ENCODE results near the gene MAGI3. TPM values are rescaled to one million over a fixed set of nuclear protein-coding genes. Genes with fewer than 3 reads are reported as not detected.
"Not testable (repeated sequence)": the region's sequence is repeated elsewhere in the genome, so short reads cannot be mapped to it uniquely, and the experiment has no call there.

MAGI3 gene
- polyA plus RNA-seq, 4 donors: 24.1 to 28.6 (median 27.7) TPM

GRCh38 chr1:113396585-113396984 is 6.3 kb downstream of the MAGI3 start:
- no peak for DNase-seq (ENCODE audit: low read depth in 4 of 4, low spot score in 3 of 4)

DNA sequence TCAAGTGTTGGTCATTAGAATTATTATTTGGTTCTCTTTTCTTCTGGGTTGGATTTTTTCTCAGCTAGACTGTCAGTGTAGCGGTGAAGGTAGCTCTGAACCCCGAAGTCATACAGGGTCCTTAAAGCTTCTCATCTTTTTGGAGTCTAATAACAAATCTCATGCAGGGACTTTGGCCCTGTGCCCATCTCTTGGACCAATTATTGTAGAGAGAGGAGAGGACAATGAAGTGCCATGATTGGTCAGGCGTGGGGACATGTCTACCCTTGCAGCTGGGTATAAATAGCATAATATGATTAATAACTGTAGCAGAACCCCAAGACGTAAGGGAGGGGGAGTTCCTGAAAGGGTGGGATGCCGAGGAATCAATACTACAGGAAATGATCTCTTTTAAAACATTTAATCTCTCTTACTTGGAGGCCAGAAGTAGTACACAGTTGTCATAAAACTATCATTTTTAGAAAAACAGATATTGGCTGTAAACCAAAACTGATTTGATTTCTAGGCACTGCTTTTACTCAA is 8.8 kb downstream of the MAGI3 start:
- no peak for DNase-seq (ENCODE audit: low read depth in 4 of 4, low spot score in 3 of 4)

DNA sequence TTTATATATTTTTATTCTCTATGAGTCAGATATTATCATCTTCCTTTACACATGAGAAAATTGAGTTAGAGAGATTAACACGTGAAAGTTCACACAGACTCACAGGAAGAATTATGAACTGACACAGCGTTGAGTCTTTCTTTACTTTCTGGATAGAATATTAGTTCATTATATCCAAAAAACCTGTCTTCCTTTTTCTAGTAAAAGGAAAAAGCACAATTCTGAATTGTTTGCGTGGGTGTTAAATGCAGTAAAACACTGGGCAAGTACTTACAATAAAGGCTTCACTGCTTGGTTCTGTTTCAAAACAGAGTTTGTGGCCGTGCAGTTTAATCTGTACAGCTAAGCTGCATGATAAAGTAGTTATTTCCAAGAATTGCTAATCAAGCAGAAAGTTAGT is 10.8 kb downstream of the MAGI3 start:
- no peak for DNase-seq (ENCODE audit: low read depth in 4 of 4, low spot score in 3 of 4)

DNA sequence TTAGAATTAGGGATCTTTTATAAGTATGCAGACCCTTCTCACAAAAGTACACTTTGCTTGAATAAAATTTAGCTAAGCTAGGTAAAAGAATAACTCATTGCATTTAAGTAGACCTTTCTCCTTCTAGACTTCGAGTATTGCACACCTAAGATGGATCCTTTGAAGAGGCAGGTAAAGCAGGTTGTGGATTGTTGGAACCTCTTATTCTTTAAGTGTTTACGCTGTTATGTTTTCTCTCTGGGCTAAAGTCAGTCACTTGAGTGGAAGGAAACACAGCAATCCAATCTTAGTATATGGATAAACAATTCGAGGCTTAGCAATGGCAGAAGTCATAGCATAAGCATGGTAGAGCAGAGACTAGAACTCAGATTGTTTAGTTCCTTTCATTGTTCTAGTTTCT is 11.4 kb downstream of the MAGI3 start:
- DNase-seq (ENCODE audit: low read depth in 4 of 4, low spot score in 3 of 4): no peak

DNA sequence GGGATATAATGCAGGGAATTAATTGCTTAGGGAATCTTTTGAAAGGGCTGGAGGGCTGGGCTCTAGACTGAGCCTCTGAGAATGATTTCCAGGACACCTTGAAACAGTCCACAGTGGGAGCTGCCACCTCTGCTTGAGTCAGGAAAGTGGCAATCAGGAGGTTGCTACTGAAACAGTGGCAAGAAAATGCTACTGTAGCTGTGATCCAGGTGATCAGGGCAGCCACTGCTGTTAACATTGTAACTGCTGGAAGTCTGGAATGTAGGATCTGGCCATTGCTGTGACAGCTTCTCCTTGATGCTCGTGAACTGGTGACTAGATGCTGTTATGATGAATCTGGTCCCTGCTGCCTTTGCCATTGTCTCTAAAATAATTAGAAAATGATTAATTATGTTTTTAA is 12.8 kb downstream of the MAGI3 start:
- DNase-seq (ENCODE audit: low read depth in 4 of 4, low spot score in 3 of 4): no peak

- DNase-seq (ENCODE audit: low read depth in 4 of 4, low spot score in 3 of 4): no peak
These were observed 15.3 kb downstream of the MAGI3 start for GRCh38 chr1:113405573-113405972.

GRCh38 chr1:113406149-113406548 is 15.8 kb downstream of the MAGI3 start:
- DNase-seq (ENCODE audit: low read depth in 4 of 4, low spot score in 3 of 4): not testable (repeated sequence)

- DNase-seq (ENCODE audit: low read depth in 4 of 4, low spot score in 3 of 4): no peak
These were observed 19.0 kb downstream of the MAGI3 start for GRCh38 chr1:113409363-113409762.

GRCh38 chr1:113412020-113412419 is 21.7 kb downstream of the MAGI3 start:
- DNase-seq (ENCODE audit: low read depth in 4 of 4, low spot score in 3 of 4): not testable (repeated sequence)

DNA sequence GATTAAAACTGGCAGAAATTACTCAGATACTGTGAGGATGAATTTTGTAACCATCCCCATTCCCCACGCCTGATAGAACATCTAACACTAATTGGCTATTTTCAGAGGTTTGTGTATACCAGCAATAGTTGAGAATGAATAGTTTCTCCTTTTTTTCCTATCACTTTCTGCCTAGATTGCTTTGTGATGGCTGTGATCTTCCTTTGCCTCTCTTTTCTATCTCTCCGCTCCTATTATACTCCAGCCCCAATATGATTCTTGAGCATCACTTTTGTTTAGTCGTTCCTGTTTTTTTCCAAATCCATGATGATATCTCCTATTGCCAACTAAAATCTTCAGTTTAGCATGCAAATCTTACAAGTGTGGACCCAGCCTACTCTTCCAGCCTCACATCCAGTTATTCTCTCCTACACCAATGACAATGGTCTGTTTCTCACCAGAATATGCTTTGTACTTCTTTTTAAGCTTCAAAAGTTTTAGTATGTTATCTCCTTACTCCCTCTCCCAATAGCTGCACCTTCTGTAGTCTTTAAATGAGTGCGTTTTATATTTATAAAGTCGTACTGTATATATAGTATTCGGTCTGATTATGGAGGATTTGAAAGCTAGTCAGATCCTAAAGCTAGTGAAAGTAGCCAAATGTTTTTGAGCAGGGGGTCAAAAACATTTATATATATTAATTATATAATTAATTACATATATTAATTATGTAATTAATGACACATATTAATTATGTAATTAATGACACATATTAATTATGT is 25.2 kb downstream of the MAGI3 start:
- no peak for DNase-seq (ENCODE audit: low read depth in 4 of 4, low spot score in 3 of 4)

DNA sequence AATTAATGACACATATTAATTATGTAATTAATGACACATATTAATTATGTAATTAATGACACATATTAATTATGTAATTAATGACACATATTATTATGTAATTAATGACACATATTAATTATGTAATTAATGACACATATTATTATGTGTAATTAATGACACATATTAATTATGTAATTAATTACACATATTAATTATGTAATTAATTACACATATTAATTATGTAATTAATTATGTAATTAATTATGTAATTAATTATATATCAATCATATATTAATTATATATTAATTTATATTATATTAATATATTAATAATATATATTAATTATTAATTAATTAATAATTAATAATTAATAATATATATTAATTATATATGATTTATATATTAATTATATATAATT is 25.8 kb downstream of the MAGI3 start:
- not testable (repeated sequence) for DNase-seq (ENCODE audit: low read depth in 4 of 4, low spot score in 3 of 4)

GRCh38 chr1:113416496-113416895 is 26.2 kb downstream of the MAGI3 start:
- no peak for DNase-seq (ENCODE audit: low read depth in 4 of 4, low spot score in 3 of 4)

- DNase-seq (ENCODE audit: low read depth in 4 of 4, low spot score in 3 of 4): no peak
These were observed 32.2 kb downstream of the MAGI3 start for GRCh38 chr1:113422315-113423068.

- no peak for DNase-seq (ENCODE audit: low read depth in 4 of 4, low spot score in 3 of 4)
These were observed 33.5 kb downstream of the MAGI3 start for GRCh38 chr1:113423826-113424225.

DNA sequence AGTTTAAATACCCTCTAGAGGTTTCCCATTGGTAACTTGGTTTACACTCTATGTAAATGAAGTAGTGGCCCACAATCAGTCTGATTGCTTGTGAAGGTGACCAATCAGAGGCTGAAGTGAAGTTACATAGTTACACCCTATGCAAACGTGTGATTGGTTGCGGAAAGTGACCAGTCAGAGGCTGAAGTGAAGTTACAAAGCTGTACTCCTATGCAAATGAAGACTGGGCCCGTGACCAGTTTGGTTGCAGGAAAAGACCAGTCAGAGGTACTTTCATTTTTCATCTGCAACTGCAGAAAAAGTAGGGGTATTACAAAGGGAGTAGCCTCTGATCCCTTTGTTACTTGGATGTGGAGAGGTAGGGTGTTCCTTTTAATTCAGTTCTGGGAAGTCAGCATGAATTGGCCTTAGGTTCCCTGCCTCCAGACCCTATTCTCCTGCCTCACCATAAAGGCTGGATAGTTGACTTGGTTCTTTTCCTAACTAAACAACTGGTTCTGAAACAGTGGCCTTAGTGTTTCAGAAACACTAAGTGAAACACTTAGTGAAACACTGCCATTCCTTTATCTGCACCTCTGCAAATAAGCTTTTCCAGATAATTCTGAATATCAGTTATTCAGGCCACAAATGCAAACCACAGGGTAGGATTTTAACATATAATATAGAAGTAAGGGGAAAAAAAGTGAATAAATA is 39.3 kb downstream of the MAGI3 start:
- no peak for DNase-seq (ENCODE audit: low read depth in 4 of 4, low spot score in 3 of 4)

- DNase-seq (ENCODE audit: low read depth in 4 of 4, low spot score in 3 of 4): no peak
These were observed 42.9 kb downstream of the MAGI3 start for GRCh38 chr1:113433184-113433583.

DNA sequence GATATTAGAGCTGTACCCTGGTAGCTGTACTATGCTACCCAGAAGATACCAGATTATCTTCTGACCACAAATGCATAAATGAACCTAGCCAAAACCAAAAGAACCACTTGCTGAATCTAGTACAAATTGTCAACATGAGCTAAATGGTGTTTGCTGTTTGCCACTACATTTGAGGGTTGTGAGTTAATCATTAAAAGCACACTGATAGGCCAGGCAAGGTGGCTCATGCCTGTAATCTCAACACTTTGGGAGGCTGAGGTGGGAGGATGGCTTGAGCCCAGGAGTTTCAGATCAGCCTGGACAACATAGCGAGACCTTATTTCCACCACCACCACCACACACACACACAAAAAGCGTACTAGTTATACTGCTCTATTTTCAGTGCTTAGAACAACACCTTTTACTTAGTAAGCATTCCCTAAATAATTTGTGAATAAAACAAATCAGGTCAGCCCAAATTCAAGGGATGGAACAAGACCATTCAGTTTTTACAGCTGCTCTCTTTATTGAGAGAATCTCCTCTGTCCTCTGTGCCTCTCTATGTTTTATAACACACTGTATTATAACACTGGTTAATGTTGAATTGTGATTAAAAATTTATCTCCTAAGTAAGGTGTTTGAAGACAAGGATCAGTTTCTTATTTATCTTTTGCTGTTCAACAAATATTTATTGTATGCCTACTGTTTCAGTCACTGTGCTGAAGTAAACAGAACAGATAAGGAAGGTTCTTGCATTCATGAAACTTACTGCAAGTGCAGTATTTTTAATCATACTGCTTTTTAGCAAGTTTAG is 44.0 kb downstream of the MAGI3 start:
- no peak for DNase-seq (ENCODE audit: low read depth in 4 of 4, low spot score in 3 of 4)

GRCh38 chr1:113434874-113435175 is 44.5 kb downstream of the MAGI3 start:
- DNase-seq (ENCODE audit: low read depth in 4 of 4, low spot score in 3 of 4): no peak

DNA sequence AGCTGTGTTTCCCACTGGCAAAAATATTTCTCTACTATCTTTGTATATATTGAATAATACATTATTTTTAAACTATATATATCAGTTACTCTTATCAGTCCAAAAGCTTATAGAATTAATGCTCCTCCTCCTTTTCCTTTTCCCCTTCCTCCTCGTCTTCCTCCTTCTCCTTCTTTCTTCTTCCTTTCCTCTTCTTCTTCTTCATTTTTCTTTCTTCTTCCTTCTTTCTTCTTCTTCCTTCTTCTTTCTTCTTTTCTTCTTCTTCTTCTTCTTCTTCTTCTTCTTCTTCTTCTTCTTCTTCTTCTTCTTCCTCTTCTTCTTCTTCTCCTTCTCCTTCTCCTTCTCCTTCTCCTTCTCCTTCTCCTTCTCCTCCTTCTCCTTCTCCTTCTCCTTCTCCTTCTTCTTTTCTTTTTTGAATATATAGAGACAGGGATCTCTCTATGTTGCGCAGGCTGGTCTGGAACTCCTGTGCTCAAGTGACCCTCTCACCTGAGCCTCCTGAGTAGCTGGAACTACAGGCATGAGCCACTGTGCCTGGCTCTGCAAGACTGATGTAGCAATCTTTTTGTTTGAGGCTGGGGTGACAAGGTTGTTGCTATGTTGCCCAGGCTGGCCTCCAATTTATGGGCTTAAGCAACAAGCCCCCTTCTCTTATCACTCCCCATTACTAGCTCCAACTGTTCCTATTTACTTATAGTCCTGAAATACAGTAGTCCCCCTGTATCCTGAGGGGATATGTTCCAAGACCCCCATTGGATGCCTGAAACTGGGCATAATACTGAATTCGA is 47.4 kb downstream of the MAGI3 start:
- no peak for DNase-seq (ENCODE audit: low read depth in 4 of 4, low spot score in 3 of 4)

Data from right renal pelvis (tissue), 4 donors.